Cardiac fibroblast (primary cell): ENCODE results near the gene GPR52.

ENCODE experiments used
- DNase-seq, 2 donors: peaks; one replicate each; pipeline versions ENCODE4 v3.0.0 to v3.0.0-alpha.2; 2010; ENCODE audit warnings: low read depth in 2 of 2
- H3K4me3 ChIP-seq, 2 donors: replicated peaks in 1 of 2; 1 replicate in 1 of 2; 2 replicates in 1 of 2; pipeline ENCODE4 v1.5.1; 2011; ENCODE audit warnings: low read depth in 2 of 2, low read length in 2 of 2, mild to moderate bottlenecking in 2 of 2, moderate library complexity in 1 of 2
- CTCF ChIP-seq: IDR thresholded peaks from one replicate; pipeline ENCODE4 v1.5.1; 2011; ENCODE audit warnings: low read depth, mild to moderate bottlenecking, low read length, inconsistent platforms

The GPR52 gene

DNA sequence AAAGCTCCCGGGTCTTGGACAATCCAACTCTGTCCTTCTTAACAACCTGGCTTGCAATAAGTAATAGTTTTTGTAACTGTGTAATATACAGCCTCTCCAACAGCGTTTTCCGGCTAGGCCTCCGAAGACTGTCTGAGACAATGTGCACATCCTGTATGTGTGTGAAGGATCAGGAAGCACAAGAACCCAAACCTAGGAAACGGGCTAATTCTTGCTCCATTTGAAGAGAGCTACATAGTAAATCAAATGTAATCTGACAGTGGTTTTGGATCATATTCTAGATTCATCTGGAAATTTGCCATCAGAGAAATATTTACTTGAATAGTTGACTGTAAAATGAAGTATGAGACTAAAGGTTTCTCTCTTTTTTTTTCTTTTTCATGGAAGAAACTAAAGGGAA, 1.2 kb downstream of the GPR52 start:
- DNase-seq: peak in 1 of 2 donors; percentile 5
- H3K4me3 ChIP-seq: no peak overlapping the region
- TF ChIP-seq CTCF: no peak

GRCh38 chr1:174451408-174451807, 3.6 kb downstream of the GPR52 start:
- no peak for TF ChIP-seq CTCF
- no peak overlapping the region for H3K4me3 ChIP-seq
- no peak for DNase-seq

GRCh38 chr1:174465855-174466254, 18.1 kb downstream of the GPR52 start:
- no peak for TF ChIP-seq CTCF
- no peak overlapping the region for H3K4me3 ChIP-seq
- no peak for DNase-seq

DNA sequence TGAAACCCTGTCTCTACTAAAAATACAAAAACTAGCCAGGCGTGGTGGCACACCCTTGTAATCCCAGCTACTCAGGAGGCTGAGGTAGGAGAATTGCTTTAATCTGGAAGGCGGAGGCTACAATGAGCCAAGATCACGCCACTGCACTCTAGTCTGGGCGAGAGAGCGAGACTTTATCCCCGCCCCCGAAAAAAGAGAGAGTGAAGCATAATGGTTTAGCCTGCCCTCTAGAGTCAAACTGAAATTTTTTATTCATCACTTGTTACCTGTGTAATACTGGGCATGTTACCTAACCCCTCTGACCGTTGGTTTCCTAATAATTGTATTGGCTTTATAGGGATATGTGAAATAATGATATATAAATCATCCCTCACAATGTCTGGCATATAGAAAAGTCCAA, 18.8 kb downstream of the GPR52 start:
- TF ChIP-seq CTCF: no peak
- no peak for DNase-seq
- no peak overlapping the region for H3K4me3 ChIP-seq

DNA sequence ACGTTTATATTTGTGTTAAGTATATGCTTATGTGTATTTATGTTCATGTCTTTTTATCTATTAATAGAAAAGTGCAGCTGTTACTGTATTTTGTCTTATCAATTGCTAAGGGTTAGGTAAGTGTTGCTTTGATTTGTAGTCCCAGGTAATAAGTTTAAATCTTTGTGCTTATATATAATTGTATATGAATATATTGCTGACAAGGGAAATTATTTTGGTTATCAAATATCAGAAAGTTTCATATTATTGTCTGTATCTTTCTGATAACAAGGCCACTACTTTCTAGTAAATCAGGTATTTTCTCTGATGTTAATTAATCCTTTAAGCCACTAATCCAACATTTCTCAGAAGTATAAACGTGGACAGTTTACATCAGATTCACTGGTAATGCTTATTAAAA, 21.3 kb downstream of the GPR52 start:
- TF ChIP-seq CTCF: no peak
- no peak for DNase-seq

DNA sequence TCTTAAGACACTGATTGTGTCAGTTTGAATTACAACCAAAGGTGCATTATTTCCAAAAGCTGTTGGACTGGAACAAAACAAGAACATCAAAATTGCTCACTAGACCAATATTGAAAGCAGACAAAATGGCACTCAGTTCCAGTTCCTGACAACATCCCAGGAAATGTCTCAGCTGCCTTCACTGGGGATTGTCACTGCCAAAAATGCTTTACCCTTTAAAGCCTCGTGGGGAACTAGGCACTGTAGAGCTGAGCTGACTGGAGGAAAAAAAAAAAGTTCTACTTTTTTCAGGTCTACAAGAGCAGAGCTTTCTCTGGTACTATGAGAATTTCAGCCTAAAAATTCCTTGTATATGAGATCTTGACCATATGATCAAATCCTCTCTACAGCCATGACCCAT, 21.9 kb downstream of the GPR52 start:
- DNase-seq: peak; percentile 3 to 8
- TF ChIP-seq CTCF: no peak

More for the DNA sequence above, 21.3 kb downstream of the GPR52 start:
- H3K4me3 ChIP-seq: no peak overlapping the region

DNA sequence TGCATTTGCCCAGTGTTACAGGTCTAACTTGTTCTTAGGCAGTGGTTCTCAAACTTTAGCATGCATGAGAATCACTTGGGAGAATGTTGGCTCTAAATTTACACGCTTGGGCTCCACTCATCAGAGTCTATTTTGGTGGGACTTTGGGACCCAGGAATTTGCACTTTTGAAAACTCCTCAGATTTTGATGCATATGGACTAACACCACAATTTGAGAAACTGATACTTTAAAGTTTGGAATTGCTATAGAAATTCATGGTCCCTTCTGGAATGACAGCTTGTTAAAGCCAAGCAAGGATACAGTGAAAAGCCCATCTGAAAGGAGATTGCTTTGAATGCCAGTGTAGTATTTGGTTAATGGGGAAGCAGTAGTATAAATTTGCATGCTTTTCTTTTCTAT, 31.5 kb downstream of the GPR52 start:
- no peak overlapping the region for H3K4me3 ChIP-seq
- DNase-seq: no peak
- no peak for TF ChIP-seq CTCF

More for the DNA sequence above, 21.9 kb downstream of the GPR52 start:
- no peak overlapping the region for H3K4me3 ChIP-seq
